ENCODE measurements around the gene MRTO4.
"Not testable (repeated sequence)": the region's sequence is repeated elsewhere in the genome, so short reads cannot be mapped to it uniquely, and the experiment has no call there.

MRTO4 gene

DNA sequence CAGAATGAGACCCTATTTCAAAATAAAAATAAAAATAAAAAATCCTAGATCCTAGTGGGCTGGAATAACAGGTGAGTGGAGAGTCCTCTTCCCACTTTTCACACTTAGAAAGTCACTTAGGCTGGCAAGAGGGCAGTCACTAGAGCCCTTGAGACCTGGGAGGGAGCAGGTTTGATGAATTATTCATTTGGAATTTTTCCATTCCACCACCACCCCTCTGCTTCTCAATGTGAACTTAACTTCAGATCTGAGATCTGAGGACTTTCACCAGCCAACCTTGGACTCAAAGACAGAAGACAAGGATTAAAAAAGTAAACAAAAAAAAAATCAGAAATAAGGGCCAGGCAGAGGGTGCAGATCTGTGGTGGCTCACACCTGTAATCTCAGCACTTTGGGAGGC, 20.5 kb downstream of the MRTO4 start:
- TF ChIP-seq EZH2 (IDR thresholded peaks at IDR 0.05; ENCODE audit: borderline replicate concordance, low read depth, low read length, severe bottlenecking), result no peak
- TF ChIP-seq, protein P1, sequence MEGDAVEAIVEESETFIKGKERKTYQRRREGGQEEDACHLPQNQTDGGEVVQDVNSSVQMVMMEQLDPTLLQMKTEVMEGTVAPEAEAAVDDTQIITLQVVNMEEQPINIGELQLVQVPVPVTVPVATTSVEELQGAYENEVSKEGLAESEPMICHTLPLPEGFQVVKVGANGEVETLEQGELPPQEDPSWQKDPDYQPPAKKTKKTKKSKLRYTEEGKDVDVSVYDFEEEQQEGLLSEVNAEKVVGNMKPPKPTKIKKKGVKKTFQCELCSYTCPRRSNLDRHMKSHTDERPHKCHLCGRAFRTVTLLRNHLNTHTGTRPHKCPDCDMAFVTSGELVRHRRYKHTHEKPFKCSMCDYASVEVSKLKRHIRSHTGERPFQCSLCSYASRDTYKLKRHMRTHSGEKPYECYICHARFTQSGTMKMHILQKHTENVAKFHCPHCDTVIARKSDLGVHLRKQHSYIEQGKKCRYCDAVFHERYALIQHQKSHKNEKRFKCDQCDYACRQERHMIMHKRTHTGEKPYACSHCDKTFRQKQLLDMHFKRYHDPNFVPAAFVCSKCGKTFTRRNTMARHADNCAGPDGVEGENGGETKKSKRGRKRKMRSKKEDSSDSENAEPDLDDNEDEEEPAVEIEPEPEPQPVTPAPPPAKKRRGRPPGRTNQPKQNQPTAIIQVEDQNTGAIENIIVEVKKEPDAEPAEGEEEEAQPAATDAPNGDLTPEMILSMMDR (IDR thresholded peaks at IDR 0.05; ENCODE audit: borderline replicate concordance, extremely low read depth, low read length, poor library complexity, severe bottlenecking), result no peak
- H3K36me3 ChIP-seq (ENCODE audit: insufficient read depth, low read length), result no peaks in the 10 kb centered on the region

DNA sequence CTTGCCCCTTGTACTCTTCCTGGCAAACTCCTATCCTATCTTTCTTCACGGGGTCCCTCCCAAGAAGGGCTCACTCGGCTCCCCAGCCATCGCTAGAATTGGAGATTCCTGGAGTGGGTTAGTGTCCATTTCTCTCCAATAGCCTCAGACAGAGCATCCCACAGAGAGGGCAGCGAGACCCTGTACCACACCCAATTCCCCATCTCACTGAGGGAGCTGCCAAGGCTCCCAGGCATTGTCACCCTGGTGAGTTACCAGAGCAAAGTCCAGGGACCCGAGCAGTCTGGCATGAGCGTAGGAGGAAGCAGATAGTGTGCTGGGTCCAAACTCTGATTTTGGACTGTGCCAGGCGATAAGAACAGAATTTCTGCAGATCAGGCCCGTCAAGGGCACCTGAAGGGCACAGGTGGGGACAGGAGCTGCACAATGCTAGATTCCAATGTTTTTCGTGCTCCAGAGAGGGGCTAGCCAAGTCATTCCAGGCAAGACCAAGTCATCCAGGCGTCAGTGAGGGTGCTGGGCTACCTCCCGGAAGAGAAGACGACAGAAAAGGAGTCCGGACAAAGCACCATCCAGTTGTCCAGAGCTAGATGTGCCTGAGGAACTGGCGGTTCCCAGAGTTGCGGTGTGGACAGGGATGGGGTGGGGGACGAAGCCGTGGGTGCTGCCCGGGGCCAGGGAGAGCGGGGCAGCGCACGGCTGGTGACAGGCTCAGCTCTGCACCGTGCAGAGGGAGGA, 21.7 kb downstream of the MRTO4 start:
- Histone ChIP-seq H4K20me1 (ENCODE audit: insufficient read depth, low read length) (no peaks in the 10 kb centered on the region), H3K79me2 (ENCODE audit: insufficient read depth, low read length) (no peaks in the 10 kb centered on the region), H3K27me3 (ENCODE audit: insufficient read depth, low read length, poor library complexity) (no peaks in the 10 kb centered on the region), H2AFZ (ENCODE audit: low read depth, low read length) (no peak overlapping the region), H3K36me3 (ENCODE audit: insufficient read depth, low read length) (no peaks in the 10 kb centered on the region), H3K4me2 (ENCODE audit: insufficient read depth, low read length) (no peak overlapping the region), H3K4me3 (ENCODE audit: low read depth in 1 of 2, low read length in 2 of 2) (no peak overlapping the region), H3K27ac (ENCODE audit: low read length) (no peak overlapping the region), H3K9ac (ENCODE audit: low read depth, low read length) (no peak overlapping the region), H3K4me1 (ENCODE audit: insufficient read depth, low read length) (no peaks in the 10 kb centered on the region), H3K9me3 (ENCODE audit: insufficient read depth, low read length, severe bottlenecking) (peaks cover 4% of the 10 kb centered on the region)
- no peak for TF ChIP-seq EZH2 (IDR thresholded peaks at IDR 0.05; ENCODE audit: borderline replicate concordance, low read depth, low read length, severe bottlenecking)
- TF ChIP-seq, protein P1 (IDR thresholded peaks at IDR 0.05; ENCODE audit: borderline replicate concordance, extremely low read depth, low read length, poor library complexity, severe bottlenecking), result no peak
- ATAC-seq (ENCODE audit: insufficient read depth, low read depth), result no peak
- no peak for DNase-seq

More for the DNA sequence above, 20.5 kb downstream of the MRTO4 start:
- Histone ChIP-seq H3K27me3 (ENCODE audit: insufficient read depth, low read length, poor library complexity) (no peaks in the 10 kb centered on the region), H3K4me3 (ENCODE audit: low read depth in 1 of 2, low read length in 2 of 2) (no peak overlapping the region), H2AFZ (ENCODE audit: low read depth, low read length) (no peak overlapping the region), H4K20me1 (ENCODE audit: insufficient read depth, low read length) (no peaks in the 10 kb centered on the region), H3K4me2 (ENCODE audit: insufficient read depth, low read length) (no peak overlapping the region), H3K4me1 (ENCODE audit: insufficient read depth, low read length) (no peaks in the 10 kb centered on the region), H3K9ac (ENCODE audit: low read depth, low read length) (no peak overlapping the region), H3K27ac (ENCODE audit: low read length) (no peak overlapping the region), H3K79me2 (ENCODE audit: insufficient read depth, low read length) (no peaks in the 10 kb centered on the region), H3K9me3 (ENCODE audit: insufficient read depth, low read length, severe bottlenecking) (peaks cover 4% of the 10 kb centered on the region)
- DNase-seq (no peak), ATAC-seq (ENCODE audit: insufficient read depth, low read depth) (no peak)

DNA sequence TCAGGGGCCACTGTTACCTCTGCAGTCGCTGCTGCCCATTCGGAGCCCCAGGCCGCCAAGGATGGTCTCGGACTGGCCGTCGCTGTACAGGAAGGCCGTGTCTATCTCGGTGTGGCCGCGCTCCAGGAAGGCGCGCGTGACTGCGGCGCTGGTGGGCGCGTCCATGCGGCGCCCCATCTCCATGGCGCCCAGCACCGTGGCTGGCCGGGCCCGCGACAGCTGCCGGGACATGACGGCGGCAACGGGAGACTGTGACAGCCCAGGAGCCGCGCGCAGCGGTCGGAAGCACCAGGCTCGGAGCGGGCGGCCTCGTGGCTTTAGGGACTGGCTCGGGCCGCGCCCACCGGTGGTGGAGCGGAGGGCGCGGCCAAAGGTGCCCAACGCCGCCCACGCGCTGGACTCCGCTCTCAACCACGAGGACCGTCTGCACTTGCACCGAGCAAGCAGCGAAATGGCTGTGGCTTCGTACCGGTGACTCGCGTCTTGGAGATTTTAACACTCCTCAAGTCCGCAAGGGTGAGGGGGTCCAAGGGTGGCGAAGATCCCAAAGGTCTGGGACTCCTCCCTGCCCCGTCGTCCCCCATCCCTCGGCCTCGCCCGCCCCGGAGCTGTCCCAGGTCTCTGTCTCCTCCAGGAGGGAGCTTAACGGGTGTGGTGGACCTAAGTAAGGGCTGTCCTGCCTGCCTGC, 22.4 kb downstream of the MRTO4 start:
- H4K20me1 ChIP-seq (ENCODE audit: insufficient read depth, low read length); H3K27me3 ChIP-seq (ENCODE audit: insufficient read depth, low read length, poor library complexity); H3K4me2 ChIP-seq (ENCODE audit: insufficient read depth, low read length); H3K27ac ChIP-seq (ENCODE audit: low read length); H3K79me2 ChIP-seq (ENCODE audit: insufficient read depth, low read length); DNase-seq; H3K4me1 ChIP-seq (ENCODE audit: insufficient read depth, low read length); H2AFZ ChIP-seq (ENCODE audit: low read depth, low read length); ATAC-seq (ENCODE audit: insufficient read depth, low read depth); H3K4me3 ChIP-seq (ENCODE audit: low read depth in 1 of 2, low read length in 2 of 2); H3K36me3 ChIP-seq (ENCODE audit: insufficient read depth, low read length); H3K9ac ChIP-seq (ENCODE audit: low read depth, low read length); H3K9me3 ChIP-seq (ENCODE audit: insufficient read depth, low read length, severe bottlenecking): not testable (repeated sequence)

DNA sequence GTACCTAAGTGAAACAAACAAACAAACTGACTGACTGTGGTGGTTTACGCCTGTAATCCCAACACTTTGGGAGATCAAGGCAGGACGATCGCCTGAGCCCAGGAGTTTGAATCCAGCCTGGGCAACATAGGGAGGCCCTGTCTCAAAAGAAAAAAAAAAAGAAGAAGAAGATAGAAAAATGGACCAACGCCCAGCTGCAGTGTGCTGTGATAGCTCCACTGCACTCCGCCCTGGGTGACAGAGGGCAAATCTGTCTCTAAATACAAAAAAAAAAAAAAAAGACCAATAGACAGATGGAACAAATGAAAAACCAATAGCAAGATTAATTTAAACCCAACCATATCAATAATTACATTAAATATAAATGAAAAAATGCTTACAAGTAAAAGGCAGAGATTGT, 23.0 kb downstream of the MRTO4 start:
- H3K9ac ChIP-seq (ENCODE audit: low read depth, low read length), result no peak overlapping the region
- no peak overlapping the region for H2AFZ ChIP-seq (ENCODE audit: low read depth, low read length)
- H3K79me2 ChIP-seq (ENCODE audit: insufficient read depth, low read length), result no peaks in the 10 kb centered on the region
- H3K4me2 ChIP-seq (ENCODE audit: insufficient read depth, low read length), result no peak overlapping the region
- H3K4me1 ChIP-seq (ENCODE audit: insufficient read depth, low read length), result no peaks in the 10 kb centered on the region
- H3K4me3 ChIP-seq (ENCODE audit: low read depth in 1 of 2, low read length in 2 of 2), result no peak overlapping the region
- H4K20me1 ChIP-seq (ENCODE audit: insufficient read depth, low read length), result no peaks in the 10 kb centered on the region
- H3K36me3 ChIP-seq (ENCODE audit: insufficient read depth, low read length), result no peaks in the 10 kb centered on the region
- no peaks in the 10 kb centered on the region for H3K27me3 ChIP-seq (ENCODE audit: insufficient read depth, low read length, poor library complexity)
- peaks cover 4% of the 10 kb centered on the region for H3K9me3 ChIP-seq (ENCODE audit: insufficient read depth, low read length, severe bottlenecking)
- DNase-seq (no peak), ATAC-seq (ENCODE audit: insufficient read depth, low read depth) (no peak)
- H3K27ac ChIP-seq (ENCODE audit: low read length), result no peak overlapping the region
- TF ChIP-seq EZH2 (IDR thresholded peaks at IDR 0.05; ENCODE audit: borderline replicate concordance, low read depth, low read length, severe bottlenecking), result no peak
- TF ChIP-seq, protein P1 (IDR thresholded peaks at IDR 0.05; ENCODE audit: borderline replicate concordance, extremely low read depth, low read length, poor library complexity, severe bottlenecking), result no peak

Data from DND-41 (cell line).